Fibroblast of lung (primary cell): Measurements from ENCODE around the gene RUNX2. TPM values are rescaled to one million over a fixed set of nuclear protein-coding genes. Genes with fewer than 3 reads are reported as not detected.
A peak's percentile ranks its signal among the peaks of the same experiment; 100 is the strongest.

ENCODE experiments used
- DNase-seq, 2 donors: peaks; one replicate each; pipeline versions ENCODE4 v3.0.0 to v3.0.0-alpha.2; 2010; ENCODE audit warnings: low read depth in 2 of 2
- H2AFZ ChIP-seq: 2 replicates; pipeline ENCODE4 v1.5.1; 2012; ENCODE audit warnings: low read length, control low read depth, inconsistent platforms
- H3K27ac ChIP-seq: 2 replicates; pipeline ENCODE4 v1.5.1; 2011; ENCODE audit warnings: low read length, control low read depth; ENCODE audit not compliant: insufficient read depth
- H3K27me3 ChIP-seq: 2 replicates; pipeline ENCODE4 v1.5.1; 2011; ENCODE audit warnings: mild to moderate bottlenecking, low read length; ENCODE audit not compliant: control insufficient read depth, insufficient read depth
- H3K36me3 ChIP-seq: 2 replicates; pipeline ENCODE4 v1.5.1; 2011; ENCODE audit warnings: low read length; ENCODE audit not compliant: control insufficient read depth, insufficient read depth
- H3K4me1 ChIP-seq: 2 replicates; pipeline ENCODE4 v1.5.1; 2011; ENCODE audit warnings: low read length; ENCODE audit not compliant: control insufficient read depth, insufficient read depth; ENCODE audit errors: extremely low read depth
- H3K4me2 ChIP-seq: 2 replicates; pipeline ENCODE4 v1.5.1; 2011; ENCODE audit warnings: low read length, control low read depth; ENCODE audit not compliant: insufficient read depth; ENCODE audit errors: extremely low read depth
- H3K4me3 ChIP-seq, 4 experiments: fragments of 200-600 bp in 1 of 4; sonication (generic) in 1 of 4; replicated peaks in 1 of 4; 2 replicates each; pipeline ENCODE4 v1.5.1; 2011 to 2016; ENCODE audit warnings: low read length in 4 of 4, low read depth in 3 of 4, mild to moderate bottlenecking in 3 of 4, control low read depth in 2 of 4, inconsistent platforms in 1 of 4, mixed read lengths in 1 of 4; ENCODE audit not compliant: insufficient read depth in 1 of 4; ENCODE audit errors: control extremely low read depth in 1 of 4
- H3K79me2 ChIP-seq: 2 replicates; pipeline ENCODE4 v1.5.1; 2012; ENCODE audit warnings: mild to moderate bottlenecking, low read length, inconsistent platforms; ENCODE audit not compliant: control insufficient read depth, insufficient read depth
- H3K9ac ChIP-seq: 2 replicates; pipeline ENCODE4 v1.5.1; 2011; ENCODE audit warnings: mild to moderate bottlenecking, low read length, control low read depth; ENCODE audit not compliant: insufficient read depth
- H3K9me3 ChIP-seq: 2 replicates; pipeline ENCODE4 v1.5.1; 2012; ENCODE audit warnings: low read depth, low read length; ENCODE audit not compliant: control insufficient read depth, insufficient read depth
- H4K20me1 ChIP-seq: 2 replicates; pipeline ENCODE4 v1.5.1; 2011; ENCODE audit warnings: low read length; ENCODE audit not compliant: control insufficient read depth, insufficient read depth; ENCODE audit errors: extremely low read depth
- CTCF ChIP-seq, 2 donors: IDR thresholded peaks in 1 of 2; conservative IDR thresholded peaks in 1 of 2; 1 replicate in 1 of 2; 2 replicates in 1 of 2; pipeline ENCODE4 v1.5.1; 2011 to 2012; ENCODE audit warnings: low read length in 2 of 2, control low read depth in 1 of 2, inconsistent platforms in 1 of 2, low read depth in 1 of 2, mild to moderate bottlenecking in 1 of 2
- EZH2 ChIP-seq: IDR thresholded peaks from 2 replicates; pipeline ENCODE4 v1.5.1; 2012; ENCODE audit warnings: low read length, control low read depth, mild to moderate bottlenecking; ENCODE audit errors: missing control alignments
- polyA plus RNA-seq, 2 donors: library from polyadenylated mRNA; depleted of rRNA in 1 of 2; stranded (reverse) in 1 of 2; unstranded in 1 of 2; fragments of >200 nt; gene quantifications; 2 replicates each; pipeline ENCODE4 v1.2.1, GENCODE V29; 2011 to 2012; ENCODE audit warnings: missing spikeins in 1 of 2
- total RNA-seq: library from RNA; depleted of rRNA; stranded (reverse); fragments of >200 nt; gene quantifications from 2 replicates; pipeline ENCODE4 v1.2.1, GENCODE V29; 2014

RUNX2 gene
- total and polyA plus RNA-seq, 2 donors (not counting 1 experiment from before 2014, with no cell fraction given): 2.5 to 4.5 TPM

- no peak overlapping the region for H3K27ac ChIP-seq
- peaks cover 10% of the 10 kb centered on the region for H3K79me2 ChIP-seq
- TF ChIP-seq EZH2: no peak
- TF ChIP-seq CTCF (conservative IDR thresholded peaks at IDR 0.05 in 1 of 2, IDR thresholded peaks at IDR 0.05 in 1 of 2; ENCODE audit: low read depth in 1 of 2, low read length in 2 of 2): no peak
- H3K36me3 ChIP-seq: no peaks in the 10 kb centered on the region
- no peak overlapping the region for H2AFZ ChIP-seq
- no peak for DNase-seq
- H3K9me3 ChIP-seq: no peaks in the 10 kb centered on the region
- no peaks in the 10 kb centered on the region for H4K20me1 ChIP-seq
- no peak overlapping the region for H3K4me3 ChIP-seq
- no peaks in the 10 kb centered on the region for H3K27me3 ChIP-seq
- H3K4me1 ChIP-seq: peaks cover 3% of the 10 kb centered on the region
- no peak overlapping the region for H3K9ac ChIP-seq
- H3K4me2 ChIP-seq: no peak overlapping the region
Measured at GRCh38 chr6:45417436-45417835, 89.3 kb downstream of the RUNX2 start.

GRCh38 chr6:45419571-45420082 lies 91.5 kb downstream of the RUNX2 start:
- H3K79me2 ChIP-seq: peaks cover 30% of the 10 kb centered on the region
- H3K4me2 ChIP-seq: peak overlapping the region; percentile 73

More at GRCh38 chr6:45419571-45420082, 91.5 kb downstream of the RUNX2 start:
- Histone ChIP-seq H3K36me3 (no peaks in the 10 kb centered on the region), H4K20me1 (no peaks in the 10 kb centered on the region), H2AFZ (peak overlapping the region; percentile 44), H3K4me3 (peak overlapping the region; percentile 85 to 87 (median 86)), H3K27me3 (no peaks in the 10 kb centered on the region), H3K27ac (no peak overlapping the region), H3K9me3 (no peaks in the 10 kb centered on the region), H3K4me1 (peaks cover 3% of the 10 kb centered on the region), H3K9ac (peak overlapping the region; percentile 8)
- no peak for TF ChIP-seq EZH2
- peak in 1 of 2 donors; percentile 43 for TF ChIP-seq CTCF (conservative IDR thresholded peaks at IDR 0.05 in 1 of 2, IDR thresholded peaks at IDR 0.05 in 1 of 2; ENCODE audit: low read depth in 1 of 2, low read length in 2 of 2)
- DNase-seq: peak; percentile 64 to 73
